Activated CD4-positive, CD25-positive, alpha-beta regulatory T cell treated with anti-CD3 and anti-CD28 coated beads, Interleukin-2, amount 50 U/mL, for 16 hours (primary cell): ENCODE data around the gene TMTC1.
"Not testable (repeated sequence)": the region's sequence is repeated elsewhere in the genome, so short reads cannot be mapped to it uniquely, and the experiment has no call there.

Experiments
- DNase-seq: peaks from one replicate; pipeline ENCODE4 v3.0.0-alpha.2; 2020; ENCODE audit warnings: low read depth, low spot score

Gene TMTC1

DNA sequence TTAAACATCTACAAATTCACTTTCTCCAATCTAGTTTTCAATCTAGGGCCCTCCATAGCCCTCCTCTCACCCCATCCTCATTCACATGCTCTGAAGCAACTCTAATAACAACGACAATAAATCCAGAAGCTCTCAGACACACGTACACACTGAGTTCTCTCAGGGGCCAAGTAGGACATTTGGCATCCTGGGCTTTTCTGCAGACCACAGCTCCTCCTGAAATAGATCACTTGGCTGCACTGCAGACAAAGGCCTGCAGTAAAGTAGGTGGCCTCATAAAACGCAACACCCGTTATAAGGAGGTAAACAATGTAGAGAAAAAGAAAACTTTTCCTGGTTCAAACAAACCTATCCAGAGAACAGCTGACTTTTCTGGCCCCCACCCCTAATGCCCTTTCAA is 111.2 kb downstream of the TMTC1 start:
- no peak for DNase-seq

GRCh38 chr12:29671742-29672141 is 112.0 kb downstream of the TMTC1 start:
- DNase-seq: no peak

- no peak for DNase-seq
Observed at GRCh38 chr12:29667011-29667410, 116.7 kb downstream of the TMTC1 start.

DNA sequence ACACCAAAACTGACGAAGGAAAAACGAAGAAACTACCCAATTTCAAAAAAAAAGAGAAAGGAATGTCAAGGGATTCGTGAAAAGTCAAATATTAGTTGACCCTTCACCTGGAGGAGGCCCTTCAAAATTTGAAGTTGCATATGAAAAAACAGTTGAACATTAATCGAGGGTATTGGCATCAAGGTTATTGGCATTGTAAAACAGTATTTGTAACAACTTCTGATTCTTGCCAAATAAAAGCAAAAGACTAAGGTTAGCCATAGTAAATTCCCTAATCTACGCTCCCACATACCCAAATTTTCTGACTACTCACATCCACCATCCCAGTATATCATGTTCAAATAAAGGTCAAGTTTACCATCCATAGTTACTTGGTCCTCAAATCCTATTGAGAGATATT is 118.6 kb downstream of the TMTC1 start:
- no peak for DNase-seq

DNA sequence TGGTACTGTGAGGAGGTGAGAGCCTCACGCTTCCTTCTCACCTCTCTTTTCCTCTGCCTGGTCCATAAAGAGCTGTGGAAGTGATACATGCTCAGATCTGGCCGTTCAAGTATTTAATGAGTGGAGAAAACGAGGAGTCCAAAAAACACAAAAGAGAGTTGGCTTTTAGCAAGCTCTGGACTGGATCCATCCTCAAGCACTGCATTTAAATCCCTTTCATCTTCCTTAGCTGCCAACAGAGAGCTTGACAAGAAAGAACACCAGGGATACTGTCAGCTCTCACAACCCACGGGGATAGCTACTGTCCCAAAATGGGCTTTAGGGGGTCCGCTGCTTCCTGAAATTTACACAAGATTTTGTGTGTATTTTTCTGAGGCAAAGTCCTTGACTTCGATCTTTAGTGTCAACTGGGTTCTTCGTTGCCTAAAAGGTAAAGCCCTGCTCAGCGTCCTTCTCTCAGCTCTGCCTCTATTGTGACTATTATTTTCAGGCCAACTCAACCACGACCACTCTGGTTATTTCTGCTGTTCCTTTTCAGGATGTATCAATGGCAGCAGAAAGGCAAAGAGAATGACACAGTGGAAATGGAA is 120.9 kb downstream of the TMTC1 start:
- DNase-seq: no peak

DNA sequence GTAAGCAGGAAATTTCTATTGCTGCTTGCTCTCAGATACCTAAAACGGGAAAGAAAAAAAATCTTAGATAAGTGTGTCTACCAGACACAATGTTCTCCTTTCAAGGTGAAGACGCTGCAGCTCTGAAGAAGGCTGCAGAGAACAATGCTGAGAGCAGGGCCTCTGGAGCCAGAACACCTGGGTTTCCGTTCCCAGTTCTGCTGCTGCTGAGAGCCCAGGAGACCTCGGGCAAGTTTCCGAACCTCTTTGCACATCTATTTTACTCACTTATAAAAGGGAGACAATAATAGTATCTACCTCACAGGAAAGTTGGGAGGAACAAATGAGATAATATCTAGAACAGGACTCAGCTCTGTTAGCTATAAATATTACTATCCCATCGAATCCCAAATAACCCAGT is 122.9 kb downstream of the TMTC1 start:
- DNase-seq: no peak

DNA sequence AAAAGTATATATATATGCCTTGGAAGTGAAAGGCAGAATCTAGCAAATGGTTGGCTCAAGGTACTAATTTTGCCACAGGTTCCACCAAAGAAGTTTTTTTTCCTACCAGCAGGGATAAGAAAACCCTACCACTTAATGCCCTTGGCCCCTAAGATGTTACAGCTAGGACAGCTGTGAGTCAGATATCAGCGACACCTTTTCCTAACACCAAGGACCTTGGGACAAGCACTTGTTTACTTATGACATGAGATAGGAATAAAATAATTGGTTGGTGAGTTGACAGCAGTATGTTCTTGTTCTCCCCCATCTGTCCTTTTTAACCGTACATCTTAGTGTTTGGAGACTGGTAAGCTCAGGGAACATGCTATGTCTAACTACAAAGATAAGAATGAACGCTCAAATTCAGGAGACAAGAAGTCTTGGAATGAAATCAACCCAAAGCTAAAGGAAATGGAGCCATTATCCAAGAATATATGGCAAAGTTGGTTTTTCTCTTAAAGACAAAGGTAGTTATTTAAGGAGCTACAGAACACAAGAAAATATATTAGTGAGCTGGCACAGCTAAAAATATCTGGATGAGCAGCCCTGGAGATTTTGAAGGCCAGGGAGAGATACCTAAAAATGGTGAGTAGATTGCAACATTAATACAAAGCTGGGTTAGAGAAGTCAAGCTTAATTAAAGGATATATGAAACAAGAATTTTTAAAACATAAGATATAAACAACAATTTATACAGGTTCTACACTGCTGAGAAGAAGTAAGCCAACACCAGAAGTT is 126.8 kb downstream of the TMTC1 start:
- DNase-seq: no peak

- no peak for DNase-seq
Observed at GRCh38 chr12:29655861-29656260, 127.9 kb downstream of the TMTC1 start.

DNA sequence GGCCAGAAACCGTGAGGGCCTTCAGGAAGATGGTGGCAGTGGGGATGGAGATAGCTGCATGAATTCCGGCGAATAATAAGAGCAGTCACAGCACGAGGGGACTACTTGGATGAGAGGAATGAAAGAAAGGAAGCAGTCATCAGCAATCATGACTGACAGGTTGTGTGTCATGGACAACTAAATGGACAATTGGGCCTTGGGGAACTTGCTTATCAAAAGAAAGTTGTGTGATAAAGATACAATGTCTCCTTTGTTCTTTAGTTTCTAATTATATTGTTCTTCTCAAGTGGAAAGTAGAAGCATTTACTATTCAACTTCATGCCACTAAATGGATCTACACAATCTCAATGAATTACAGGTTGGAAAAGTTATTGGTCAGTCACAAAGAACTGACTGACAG is 130.5 kb downstream of the TMTC1 start:
- DNase-seq: no peak

GRCh38 chr12:29650371-29650770 is 133.4 kb downstream of the TMTC1 start:
- no peak for DNase-seq

GRCh38 chr12:29649722-29650121 is 134.0 kb downstream of the TMTC1 start:
- DNase-seq: no peak

DNA sequence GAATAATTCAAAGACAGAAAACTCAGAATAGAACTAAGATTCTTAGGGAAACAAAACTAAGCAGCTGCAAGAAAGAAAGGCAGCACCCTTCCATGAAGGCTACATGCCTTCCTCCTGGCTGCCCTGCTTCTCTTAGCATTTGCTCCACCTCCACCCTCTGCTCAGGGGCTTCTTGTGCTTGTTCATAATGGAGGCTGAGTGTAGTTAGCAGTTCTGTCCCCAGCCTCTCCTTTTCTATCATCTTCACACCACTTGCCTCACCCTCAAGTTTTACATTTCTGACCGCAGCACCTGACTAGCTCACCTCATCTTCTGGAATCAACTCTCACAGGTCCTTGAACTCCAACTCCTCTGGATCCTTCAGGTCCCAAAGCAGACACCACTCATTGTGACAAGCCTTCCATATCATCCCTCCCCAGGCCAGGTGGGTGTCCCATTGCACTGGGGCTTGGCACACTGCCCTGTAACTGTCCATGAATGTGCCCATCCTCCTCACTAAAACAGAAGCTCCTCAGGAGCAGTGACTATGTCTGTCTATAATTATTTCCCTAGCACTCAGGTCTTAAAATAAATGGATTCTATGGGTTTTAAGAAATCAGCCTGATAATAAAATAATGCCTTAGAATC is 139.1 kb downstream of the TMTC1 start:
- DNase-seq: no peak

GRCh38 chr12:29640589-29641345 is 143.0 kb downstream of the TMTC1 start:
- DNase-seq: no peak

DNA sequence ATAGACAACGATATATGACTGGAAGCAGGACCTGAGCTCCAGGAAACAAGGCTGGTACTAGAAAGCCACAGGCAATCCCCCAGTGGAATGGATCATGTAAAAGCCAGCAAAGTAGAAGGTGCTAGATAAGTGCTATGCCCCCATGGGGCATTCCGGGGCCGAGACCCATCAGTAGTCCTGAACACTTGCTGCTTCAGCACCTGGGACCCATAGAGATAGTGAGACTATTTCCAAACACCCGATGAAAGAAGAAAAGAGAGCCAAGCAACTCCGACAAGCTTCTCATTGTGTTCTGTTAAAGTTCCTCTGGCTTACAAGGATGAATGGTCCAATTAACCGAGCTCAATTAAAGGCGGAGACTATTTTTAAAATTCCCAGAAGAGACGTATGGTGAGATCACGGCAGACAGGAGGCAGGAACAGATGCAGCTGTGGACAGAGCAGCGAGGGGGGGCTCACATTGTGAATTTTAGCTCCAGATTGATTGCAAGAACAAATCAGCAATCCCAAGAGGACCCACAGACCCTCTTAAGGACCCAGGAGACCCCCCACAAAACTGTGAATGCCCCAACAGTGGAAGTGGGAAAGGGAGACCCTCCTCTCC is 143.7 kb downstream of the TMTC1 start:
- DNase-seq: no peak

GRCh38 chr12:29638528-29638927 is 145.2 kb downstream of the TMTC1 start:
- no peak for DNase-seq

GRCh38 chr12:29634057-29634456 is 149.7 kb downstream of the TMTC1 start:
- no peak for DNase-seq

DNA sequence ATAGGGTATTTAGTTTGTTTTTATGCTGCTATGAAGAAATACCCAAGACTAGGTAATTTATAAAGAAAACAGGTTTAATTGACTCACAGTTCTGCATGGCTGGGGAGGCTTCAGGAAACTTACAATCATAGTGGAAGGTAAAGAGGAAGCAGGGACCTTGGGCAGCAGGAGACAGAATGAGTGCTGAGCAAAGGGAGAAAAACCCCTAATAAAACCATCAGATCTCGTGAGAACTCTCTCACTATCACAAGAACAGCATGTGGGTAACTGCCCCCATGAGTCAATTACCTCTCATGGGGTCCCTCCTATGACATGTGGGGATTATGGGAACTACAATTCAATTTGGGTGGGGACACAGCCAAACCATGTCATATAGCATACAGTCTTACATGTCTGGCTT is 153.6 kb downstream of the TMTC1 start:
- not testable (repeated sequence) for DNase-seq

DNA sequence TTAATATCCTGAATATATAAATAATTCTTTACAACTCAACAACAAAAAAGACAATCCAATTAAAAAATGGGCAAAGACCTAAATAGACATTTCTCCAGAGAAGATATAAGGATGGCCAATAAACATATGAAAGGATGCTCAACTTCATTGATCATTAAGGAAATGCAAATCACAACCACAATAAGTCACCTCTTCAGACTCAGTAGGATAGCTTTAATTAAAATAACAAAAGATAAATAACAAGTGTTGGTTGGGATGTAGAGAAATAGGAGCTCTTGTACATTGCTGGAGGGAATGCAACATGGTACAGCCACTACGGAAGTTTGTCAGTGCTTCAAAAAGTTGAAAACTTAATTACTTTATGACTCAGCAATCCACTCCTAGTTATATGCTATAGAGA is 156.5 kb downstream of the TMTC1 start:
- DNase-seq: no peak

DNA sequence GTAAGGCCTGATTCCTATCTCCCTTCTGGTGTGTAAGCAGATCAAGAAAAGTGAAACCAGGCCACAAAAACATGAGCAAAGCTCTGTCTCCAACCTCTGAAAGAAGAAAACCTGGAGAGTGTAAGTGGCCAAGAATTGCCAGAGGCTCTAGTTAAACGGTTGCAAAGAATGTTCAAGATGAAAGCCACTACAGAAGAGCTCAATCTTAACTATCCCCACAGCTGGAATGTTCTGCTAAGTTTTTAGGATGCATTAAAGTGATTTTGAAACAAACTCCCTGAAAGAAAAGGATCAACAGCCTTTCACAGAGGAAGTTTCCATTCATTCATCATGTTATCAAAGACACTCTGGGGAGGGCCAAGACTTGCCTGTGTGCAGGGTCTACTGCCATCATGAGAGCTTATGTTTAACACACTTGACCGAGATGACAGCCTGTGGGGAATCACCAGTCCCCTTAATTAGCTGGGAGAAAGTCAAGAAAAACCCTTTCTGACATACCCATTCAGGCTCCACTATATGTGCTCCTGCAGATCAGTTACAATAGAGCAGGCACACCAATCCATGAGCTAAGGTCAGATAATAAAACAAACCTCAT is 158.3 kb downstream of the TMTC1 start:
- DNase-seq: no peak

DNA sequence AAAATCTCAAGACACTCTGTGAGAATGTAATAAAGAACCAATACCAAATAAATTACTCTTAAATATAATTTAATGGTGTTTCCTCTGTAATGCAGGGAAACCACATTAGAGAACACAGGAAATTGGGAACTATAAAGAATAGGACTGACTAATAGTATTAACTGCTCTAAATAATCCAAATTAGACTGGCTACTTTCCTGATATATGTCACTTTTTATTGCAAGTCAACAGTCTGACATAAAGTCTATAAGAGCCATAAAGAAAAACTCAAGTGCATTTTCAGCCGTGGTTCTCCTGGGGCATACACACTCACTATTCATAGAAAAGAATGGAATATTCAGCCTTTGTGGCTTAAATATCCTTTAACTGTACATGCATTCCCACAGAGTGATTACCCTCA is 161.5 kb downstream of the TMTC1 start:
- no peak for DNase-seq

DNA sequence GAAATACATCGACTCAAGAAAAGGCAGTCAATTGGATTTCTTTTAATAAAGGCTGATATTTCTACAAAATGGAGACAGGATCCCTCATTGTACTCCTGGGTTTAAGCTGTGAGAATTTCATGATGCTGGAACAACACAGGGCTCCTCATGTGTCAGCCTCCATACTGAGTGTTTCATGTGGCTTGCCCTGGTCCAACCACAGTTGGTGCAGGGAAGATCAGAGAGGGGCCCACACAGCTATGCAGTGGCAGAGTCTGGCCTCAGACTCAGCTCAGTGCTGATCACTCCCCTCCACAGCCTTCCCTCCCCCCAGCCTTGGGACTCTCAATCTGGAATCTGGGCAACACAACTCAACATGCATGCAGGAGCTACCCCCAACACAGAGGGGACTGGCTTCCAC is 163.7 kb downstream of the TMTC1 start:
- no peak for DNase-seq

- no peak for DNase-seq
Observed at GRCh38 chr12:29617407-29617803, 166.3 kb downstream of the TMTC1 start.
